PC-9 (cell line): ENCODE results near the gene FBLN2. TPM values are rescaled to one million over a fixed set of nuclear protein-coding genes. Genes with fewer than 3 reads are reported as not detected.

Experiments
- BruUV-seq: library from RNA; stranded (reverse); fragments of 400-500 nt; replicated peaks from 2 replicates; lab custom pipeline; 2021; lab: Mats Ljungman, UMichigan
- CTCF ChIA-PET: fragments of 300-600 bp; sonication (Branson Sonifier 250); formaldehyde crosslinking; loops from one replicate; lab custom pipeline; 2022; ENCODE audit warnings: antibody characterized with exemption; lab: Charles Lee
- POLR2A ChIA-PET: fragments of 300-600 bp; sonication (Branson Sonifier 250); formaldehyde crosslinking; loops from one replicate; lab custom pipeline; 2022; ENCODE audit warnings: antibody characterized with exemption; ENCODE audit not compliant: unreplicated experiment; lab: Charles Lee
- DNase-seq, 2 experiments: peaks; one replicate each; pipeline versions ENCODE4 v3.0.0 to v3.0.0-alpha.2; 2015 to 2022; ENCODE audit warnings: mixed read lengths in 1 of 2
- H2AFZ ChIP-seq: fragments of 200-600 bp; sonication (generic); 2 replicates; pipeline ENCODE4 v1.8.1; 2017; ENCODE audit warnings: antibody characterized with exemption
- H3F3A ChIP-seq: fragments of 200-600 bp; sonication (generic); 2 replicates; pipeline ENCODE4 v1.8.1; 2017; ENCODE audit warnings: antibody characterized with exemption, mild to moderate bottlenecking, low read depth; ENCODE audit not compliant: insufficient read depth
- H3K27ac ChIP-seq: fragments of 200-600 bp; sonication (generic); 2 replicates; pipeline ENCODE4 v1.6.1; 2016; ENCODE audit warnings: mixed run types
- H3K27me3 ChIP-seq: fragments of 200-600 bp; sonication (generic); 2 replicates; pipeline ENCODE4 v1.6.1; 2016; ENCODE audit warnings: low read depth, mixed run types; ENCODE audit not compliant: insufficient read depth
- H3K36me3 ChIP-seq: fragments of 200-600 bp; sonication (generic); 2 replicates; pipeline ENCODE4 v1.6.1; 2016; ENCODE audit warnings: low read depth, mixed run types
- H3K4me1 ChIP-seq: fragments of 200-600 bp; sonication (generic); replicated peaks from 2 replicates; pipeline ENCODE4 v1.6.1; 2016; ENCODE audit warnings: mixed run types; ENCODE audit not compliant: insufficient read depth
- H3K4me2 ChIP-seq: fragments of 200-600 bp; sonication (generic); 2 replicates; pipeline ENCODE4 v1.6.1; 2017; ENCODE audit warnings: mixed run types
- H3K4me3 ChIP-seq: fragments of 200-600 bp; sonication (generic); 2 replicates; pipeline ENCODE4 v1.6.1; 2016; ENCODE audit warnings: mixed run types
- H3K79me2 ChIP-seq: fragments of 200-600 bp; sonication (generic); 2 replicates; pipeline ENCODE4 v1.6.1; 2017; ENCODE audit warnings: low read depth, mixed run types
- H3K9me2 ChIP-seq: fragments of 200-600 bp; sonication (generic); 2 replicates; pipeline ENCODE4 v1.8.1; 2017; ENCODE audit warnings: mild to moderate bottlenecking; ENCODE audit not compliant: insufficient read depth
- H3K9me3 ChIP-seq: fragments of 200-600 bp; sonication (generic); 2 replicates; pipeline ENCODE4 v1.8.1; 2016; ENCODE audit warnings: low read depth; ENCODE audit not compliant: insufficient read depth
- H4K20me1 ChIP-seq: fragments of 200-600 bp; sonication (generic); 2 replicates; pipeline ENCODE4 v1.8.1; 2017; ENCODE audit not compliant: insufficient read depth
- EZH2 ChIP-seq: fragments of 200-600 bp; sonication (generic); IDR thresholded peaks from 2 replicates; pipeline ENCODE4 v1.8.0; 2017; ENCODE audit warnings: antibody characterized with exemption, low read depth
- intact Hi-C: fragments of 100-400 bp; cut with micrococcal nuclease; formaldehyde crosslinking; loops from one replicate; pipeline ENCODE4 v1.10.0; 2022; ENCODE audit not compliant: unreplicated experiment
- total RNA-seq: library from RNA; stranded (reverse); gene quantifications from 2 replicates; pipeline ENCODE4 v1.2.3, GENCODE V29; 2021
- TF ChIP-seq, protein P1 (sequence below): fragments of 200-600 bp; sonication (generic); conservative IDR thresholded peaks from 2 replicates; pipeline ENCODE4 v1.6.1; 2017; ENCODE audit warnings: mixed run types, antibody characterized with exemption, mild to moderate bottlenecking, moderate library complexity

FBLN2 gene
- total RNA-seq, 1 experiment from 2014 or later = 0.57 TPM

DNA sequence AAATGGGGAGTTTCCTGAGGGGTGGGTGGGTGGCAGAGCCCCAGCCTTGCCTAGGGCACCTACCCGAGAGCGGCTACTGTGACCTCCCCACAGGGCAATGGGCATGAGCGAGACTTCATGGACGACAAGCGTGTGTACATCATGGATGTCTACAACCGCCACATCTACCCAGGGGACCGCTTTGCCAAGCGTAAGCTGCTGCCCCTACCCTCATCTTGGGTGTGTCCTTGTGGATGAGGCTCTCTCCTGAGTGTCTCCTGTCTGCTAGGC, 46.2 kb upstream of the FBLN2 start:
- Histone ChIP-seq H3K4me3 (no peak overlapping the region), H3F3A (peaks cover 30% of the 10 kb centered on the region), H3K79me2 (no peaks in the 10 kb centered on the region), H2AFZ (no peak overlapping the region), H3K4me1 (peaks cover 39% of the 10 kb centered on the region), H3K27ac (no peak overlapping the region), H3K27me3 (no peaks in the 10 kb centered on the region), H3K9me2 (no peaks in the 10 kb centered on the region), H3K36me3 (no peaks in the 10 kb centered on the region), H3K4me2 (no peak overlapping the region), H4K20me1 (no peaks in the 10 kb centered on the region), H3K9me3 (no peaks in the 10 kb centered on the region)
- CTCF ChIA-PET = no interaction called here
- no peak for DNase-seq
- intact Hi-C loops = loop anchor here (5.0 kb wide), 1 partner anchor 45 kb away; the partner anchor contains the start of gene FBLN2
- POLR2A ChIA-PET = no interaction called here
- BruUV-seq = no TSS peak
- TF ChIP-seq, protein P1, sequence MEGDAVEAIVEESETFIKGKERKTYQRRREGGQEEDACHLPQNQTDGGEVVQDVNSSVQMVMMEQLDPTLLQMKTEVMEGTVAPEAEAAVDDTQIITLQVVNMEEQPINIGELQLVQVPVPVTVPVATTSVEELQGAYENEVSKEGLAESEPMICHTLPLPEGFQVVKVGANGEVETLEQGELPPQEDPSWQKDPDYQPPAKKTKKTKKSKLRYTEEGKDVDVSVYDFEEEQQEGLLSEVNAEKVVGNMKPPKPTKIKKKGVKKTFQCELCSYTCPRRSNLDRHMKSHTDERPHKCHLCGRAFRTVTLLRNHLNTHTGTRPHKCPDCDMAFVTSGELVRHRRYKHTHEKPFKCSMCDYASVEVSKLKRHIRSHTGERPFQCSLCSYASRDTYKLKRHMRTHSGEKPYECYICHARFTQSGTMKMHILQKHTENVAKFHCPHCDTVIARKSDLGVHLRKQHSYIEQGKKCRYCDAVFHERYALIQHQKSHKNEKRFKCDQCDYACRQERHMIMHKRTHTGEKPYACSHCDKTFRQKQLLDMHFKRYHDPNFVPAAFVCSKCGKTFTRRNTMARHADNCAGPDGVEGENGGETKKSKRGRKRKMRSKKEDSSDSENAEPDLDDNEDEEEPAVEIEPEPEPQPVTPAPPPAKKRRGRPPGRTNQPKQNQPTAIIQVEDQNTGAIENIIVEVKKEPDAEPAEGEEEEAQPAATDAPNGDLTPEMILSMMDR = no peak
- no peak for TF ChIP-seq EZH2

GRCh38 chr3:13504161-13504831, 44.6 kb upstream of the FBLN2 start:
- no peaks in the 10 kb centered on the region for H3K36me3 ChIP-seq
- intact Hi-C loops = loop anchor here (1.0 to 5.0 kb wide), 2 partner anchors 43 to 76 kb away; partner anchors contain the start of gene FBLN2
- DNase-seq = peak; percentile 74 to 76
- POLR2A ChIA-PET = no interaction called here
- no peaks in the 10 kb centered on the region for H3K79me2 ChIP-seq
- no peak for TF ChIP-seq EZH2
- TF ChIP-seq, protein P1 = no peak
- peak overlapping the region; percentile 49 for H3K27ac ChIP-seq
- peaks cover 40% of the 10 kb centered on the region for H3F3A ChIP-seq
- no peak overlapping the region for H2AFZ ChIP-seq
- H3K4me3 ChIP-seq = no peak overlapping the region
- no peaks in the 10 kb centered on the region for H3K9me3 ChIP-seq
- no TSS peak for BruUV-seq
- no peaks in the 10 kb centered on the region for H3K27me3 ChIP-seq
- peaks cover 55% of the 10 kb centered on the region for H3K4me1 ChIP-seq
- H3K4me2 ChIP-seq = peak overlapping the region; percentile 60
- no peaks in the 10 kb centered on the region for H3K9me2 ChIP-seq
- no peaks in the 10 kb centered on the region for H4K20me1 ChIP-seq
- CTCF ChIA-PET = interaction anchor here (0.5 kb wide), 1 partner anchor 144 kb away, joined by 4 read pairs; no protein-coding TSS in a partner anchor

- no peak for DNase-seq
- TF ChIP-seq EZH2 = no peak
- TF ChIP-seq, protein P1 = no peak
- Histone ChIP-seq H3K9me2 (no peaks in the 10 kb centered on the region), H3K4me3 (no peak overlapping the region), H3K79me2 (no peaks in the 10 kb centered on the region), H3F3A (peaks cover 40% of the 10 kb centered on the region), H3K27me3 (no peaks in the 10 kb centered on the region), H3K9me3 (no peaks in the 10 kb centered on the region), H3K4me2 (peak overlapping the region; percentile 60), H3K27ac (peak overlapping the region; percentile 49), H2AFZ (no peak overlapping the region), H4K20me1 (no peaks in the 10 kb centered on the region), H3K36me3 (no peaks in the 10 kb centered on the region), H3K4me1 (peaks cover 63% of the 10 kb centered on the region)
- ChIA-PET CTCF (interaction anchor here (0.5 kb wide), 1 partner anchor 142 kb away, joined by 4 read pairs; no protein-coding TSS in a partner anchor), POLR2A (no interaction called here)
- intact Hi-C loops = loop anchor here (2.0 kb wide), 1 partner anchor 95 kb away; no protein-coding TSS in a partner anchor
- BruUV-seq = no TSS peak
Measured at GRCh38 chr3:13505147-13506130, 43.5 kb upstream of the FBLN2 start.
